Activated naive CD4-positive, alpha-beta T cell treated with anti-CD3 and anti-CD28 coated beads for 36 hours (primary cell): ENCODE measurements around the gene NEB. TPM values are rescaled to one million over a fixed set of nuclear protein-coding genes. Genes with fewer than 3 reads are reported as not detected.
"Not testable (repeated sequence)": the region's sequence is repeated elsewhere in the genome, so short reads cannot be mapped to it uniquely, and the experiment has no call there.

Source experiments
- CTCF ChIA-PET: fragments of 350-600 bp; sonication (Branson Sonifier 250); formaldehyde crosslinking; loops from one replicate; lab custom pipeline; 2021; ENCODE audit warnings: antibody characterized with exemption; lab: Charles Lee
- DNase-seq: peaks from one replicate; pipeline ENCODE4 v3.0.0-alpha.2; 2020
- H3K27ac Mint-ChIP-seq: one replicate; pipeline ENCODE4 v1.8.0; 2021; ENCODE audit warnings: mild to moderate bottlenecking, mixed read lengths
- H3K27me3 Mint-ChIP-seq: one replicate; pipeline ENCODE4 v1.8.0; 2021; ENCODE audit warnings: low read depth, mixed read lengths
- H3K36me3 Mint-ChIP-seq: one replicate; pipeline ENCODE4 v1.8.0; 2021; ENCODE audit warnings: low read depth, mixed read lengths
- H3K4me1 Mint-ChIP-seq: one replicate; pipeline ENCODE4 v1.8.0; 2021; ENCODE audit warnings: low read depth, mixed read lengths
- H3K4me3 Mint-ChIP-seq: one replicate; pipeline ENCODE4 v1.8.0; 2021; ENCODE audit warnings: mild to moderate bottlenecking, moderate library complexity, mixed read lengths
- H3K9me3 Mint-ChIP-seq: one replicate; pipeline ENCODE4 v1.8.0; 2021; ENCODE audit warnings: mixed read lengths
- intact Hi-C: fragments of 100-400 bp; cut with micrococcal nuclease; formaldehyde crosslinking; loops from one replicate; pipeline ENCODE4 v1.15.1; 2023
- total RNA-seq, 2 experiments: library from RNA; stranded (reverse); gene quantifications; one replicate each; pipeline ENCODE4 v1.2.3, GENCODE V29; 2021

The NEB gene
- total RNA-seq, 2 experiments from 2014 or later: 0.14 to 0.22 TPM

GRCh38 chr2:151655663-151656398, 78.4 kb downstream of the NEB start:
- Mint-ChIP-seq H3K36me3 (no peaks in the 10 kb centered on the region), H3K4me3 (no peak overlapping the region), H3K4me1 (no peaks in the 10 kb centered on the region), H3K27ac (no peak overlapping the region), H3K9me3 (no peaks in the 10 kb centered on the region), H3K27me3 (no peaks in the 10 kb centered on the region)
- intact Hi-C loops: no loop called here
- CTCF ChIA-PET: no interaction called here
- no peak for DNase-seq

GRCh38 chr2:151654891-151655290, 79.4 kb downstream of the NEB start:
- no peak for DNase-seq
- Mint-ChIP-seq H3K36me3 (no peaks in the 10 kb centered on the region), H3K27me3 (no peaks in the 10 kb centered on the region), H3K4me1 (no peaks in the 10 kb centered on the region), H3K4me3 (no peak overlapping the region), H3K9me3 (no peaks in the 10 kb centered on the region), H3K27ac (no peak overlapping the region)
- intact Hi-C loops: no loop called here
- CTCF ChIA-PET: no interaction called here

- Mint-ChIP-seq H3K9me3 (no peaks in the 10 kb centered on the region), H3K4me1 (no peaks in the 10 kb centered on the region), H3K4me3 (no peak overlapping the region), H3K27me3 (no peaks in the 10 kb centered on the region), H3K36me3 (no peaks in the 10 kb centered on the region), H3K27ac (no peak overlapping the region)
- CTCF ChIA-PET: no interaction called here
- no peak for DNase-seq
- intact Hi-C loops: no loop called here
Measured at GRCh38 chr2:151654085-151654484, 80.2 kb downstream of the NEB start.

- CTCF ChIA-PET: no interaction called here
- DNase-seq: no peak
- peaks cover 3% of the 10 kb centered on the region for H3K4me1 Mint-ChIP-seq
- peaks cover 3% of the 10 kb centered on the region for H3K9me3 Mint-ChIP-seq
- intact Hi-C loops: no loop called here
- H3K36me3 Mint-ChIP-seq: no peaks in the 10 kb centered on the region
- H3K27ac Mint-ChIP-seq: no peak overlapping the region
- H3K27me3 Mint-ChIP-seq: no peaks in the 10 kb centered on the region
- H3K4me3 Mint-ChIP-seq: no peak overlapping the region
Measured at GRCh38 chr2:151651274-151651673, 83.0 kb downstream of the NEB start.

GRCh38 chr2:151650456-151650855, 83.8 kb downstream of the NEB start:
- H3K36me3 Mint-ChIP-seq: no peaks in the 10 kb centered on the region
- CTCF ChIA-PET: no interaction called here
- DNase-seq: no peak
- H3K4me1 Mint-ChIP-seq: peaks cover 3% of the 10 kb centered on the region
- H3K27ac Mint-ChIP-seq: no peak overlapping the region
- peaks cover 3% of the 10 kb centered on the region for H3K9me3 Mint-ChIP-seq
- H3K27me3 Mint-ChIP-seq: no peaks in the 10 kb centered on the region
- H3K4me3 Mint-ChIP-seq: no peak overlapping the region
- intact Hi-C loops: no loop called here

GRCh38 chr2:151649966-151650365, 84.3 kb downstream of the NEB start:
- intact Hi-C loops: no loop called here
- DNase-seq: no peak
- peaks cover 3% of the 10 kb centered on the region for H3K4me1 Mint-ChIP-seq
- H3K4me3 Mint-ChIP-seq: no peak overlapping the region
- peaks cover 3% of the 10 kb centered on the region for H3K9me3 Mint-ChIP-seq
- H3K27me3 Mint-ChIP-seq: no peaks in the 10 kb centered on the region
- H3K36me3 Mint-ChIP-seq: no peaks in the 10 kb centered on the region
- CTCF ChIA-PET: no interaction called here
- no peak overlapping the region for H3K27ac Mint-ChIP-seq

GRCh38 chr2:151649400-151649799, 84.9 kb downstream of the NEB start:
- intact Hi-C loops: no loop called here
- Mint-ChIP-seq H3K4me1 (peaks cover 3% of the 10 kb centered on the region), H3K27me3 (no peaks in the 10 kb centered on the region), H3K9me3 (peaks cover 3% of the 10 kb centered on the region), H3K4me3 (no peak overlapping the region), H3K36me3 (no peaks in the 10 kb centered on the region), H3K27ac (no peak overlapping the region)
- no peak for DNase-seq
- CTCF ChIA-PET: interaction anchor here (0.6 kb wide), 1 partner anchor 1039 kb away, joined by 3 read pairs; no protein-coding TSS in a partner anchor

GRCh38 chr2:151646512-151646911, 87.8 kb downstream of the NEB start:
- H3K4me1 Mint-ChIP-seq, H3K27ac Mint-ChIP-seq, CTCF ChIA-PET, H3K9me3 Mint-ChIP-seq, intact Hi-C loops, DNase-seq, H3K4me3 Mint-ChIP-seq, H3K27me3 Mint-ChIP-seq, H3K36me3 Mint-ChIP-seq: not testable (repeated sequence)

GRCh38 chr2:151644580-151644979, 89.7 kb downstream of the NEB start:
- Mint-ChIP-seq H3K4me3 (no peak overlapping the region), H3K4me1 (peaks cover 6% of the 10 kb centered on the region), H3K36me3 (no peaks in the 10 kb centered on the region), H3K27ac (no peak overlapping the region), H3K9me3 (peaks cover 3% of the 10 kb centered on the region), H3K27me3 (no peaks in the 10 kb centered on the region)
- intact Hi-C loops: no loop called here
- no peak for DNase-seq
- CTCF ChIA-PET: interaction anchor here (1.1 kb wide), 1 partner anchor 381 kb away, joined by 3 read pairs; no protein-coding TSS in a partner anchor

- H3K36me3 Mint-ChIP-seq, H3K4me3 Mint-ChIP-seq, intact Hi-C loops, H3K27ac Mint-ChIP-seq, DNase-seq, H3K9me3 Mint-ChIP-seq, H3K27me3 Mint-ChIP-seq: not testable (repeated sequence)
- CTCF ChIA-PET: interaction anchor here (0.6 to 1.2 kb wide), 2 partner anchors 185 to 189 kb away, joined by 3 to 4 read pairs; no protein-coding TSS in a partner anchor
- H3K4me1 Mint-ChIP-seq: peaks cover 29% of the 10 kb centered on the region
Measured at GRCh38 chr2:151641895-151642294, 92.4 kb downstream of the NEB start.

GRCh38 chr2:151640087-151640486, 94.2 kb downstream of the NEB start:
- Mint-ChIP-seq H3K4me1 (peaks cover 30% of the 10 kb centered on the region), H3K27ac (no peak overlapping the region), H3K4me3 (no peak overlapping the region), H3K9me3 (no peaks in the 10 kb centered on the region), H3K27me3 (no peaks in the 10 kb centered on the region), H3K36me3 (peaks cover 3% of the 10 kb centered on the region)
- intact Hi-C loops: no loop called here
- DNase-seq: no peak
- CTCF ChIA-PET: no interaction called here

- no peak overlapping the region for H3K27ac Mint-ChIP-seq
- CTCF ChIA-PET: interaction anchor here (0.9 to 2.5 kb wide), 2 partner anchors 360 to 387 kb away, joined by 4 to 10 read pairs; no protein-coding TSS in a partner anchor
- H3K36me3 Mint-ChIP-seq: peaks cover 6% of the 10 kb centered on the region
- H3K27me3 Mint-ChIP-seq: no peaks in the 10 kb centered on the region
- peaks cover 30% of the 10 kb centered on the region for H3K4me1 Mint-ChIP-seq
- no peak overlapping the region for H3K4me3 Mint-ChIP-seq
- DNase-seq: no peak
- H3K9me3 Mint-ChIP-seq: peaks cover 4% of the 10 kb centered on the region
- intact Hi-C loops: loop anchor here (1.0 to 5.0 kb wide), 5 partner anchors 157 to 350 kb away; partner anchors contain the start of gene NMI
Measured at GRCh38 chr2:151638990-151639389, 95.3 kb downstream of the NEB start.
